Measurements from ENCODE around the gene FLYWCH1.

Gene FLYWCH1

DNA sequence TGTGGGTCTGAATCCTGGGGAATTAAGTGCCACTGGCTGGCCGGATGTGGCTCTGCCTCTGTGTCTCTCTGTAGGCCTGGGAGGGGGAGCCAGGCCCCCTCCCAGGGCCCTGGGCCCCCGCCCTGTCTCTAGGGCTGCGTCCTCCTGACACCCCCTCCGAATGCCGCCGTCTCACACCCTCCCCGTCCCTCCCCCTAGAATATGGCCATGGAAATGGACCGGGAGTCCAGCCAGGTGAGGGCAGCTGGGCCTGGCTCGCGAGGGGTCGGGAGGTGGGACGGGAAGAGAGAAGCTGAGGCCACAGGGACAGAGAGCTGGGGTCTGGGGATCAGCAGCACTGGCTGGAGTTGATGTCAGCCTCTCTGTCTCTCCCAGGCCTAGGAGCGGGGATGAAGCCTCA, 84.6 kb downstream of the FLYWCH1 start:
- H3K36me3 ChIP-seq (replicated peaks): no peaks in the 10 kb centered on the region
- H3K27ac ChIP-seq: no peak overlapping the region
- peaks cover 4% of the 10 kb centered on the region for H3K27me3 ChIP-seq (replicated peaks)
- no peak for DNase-seq
- TF ChIP-seq, protein P1, sequence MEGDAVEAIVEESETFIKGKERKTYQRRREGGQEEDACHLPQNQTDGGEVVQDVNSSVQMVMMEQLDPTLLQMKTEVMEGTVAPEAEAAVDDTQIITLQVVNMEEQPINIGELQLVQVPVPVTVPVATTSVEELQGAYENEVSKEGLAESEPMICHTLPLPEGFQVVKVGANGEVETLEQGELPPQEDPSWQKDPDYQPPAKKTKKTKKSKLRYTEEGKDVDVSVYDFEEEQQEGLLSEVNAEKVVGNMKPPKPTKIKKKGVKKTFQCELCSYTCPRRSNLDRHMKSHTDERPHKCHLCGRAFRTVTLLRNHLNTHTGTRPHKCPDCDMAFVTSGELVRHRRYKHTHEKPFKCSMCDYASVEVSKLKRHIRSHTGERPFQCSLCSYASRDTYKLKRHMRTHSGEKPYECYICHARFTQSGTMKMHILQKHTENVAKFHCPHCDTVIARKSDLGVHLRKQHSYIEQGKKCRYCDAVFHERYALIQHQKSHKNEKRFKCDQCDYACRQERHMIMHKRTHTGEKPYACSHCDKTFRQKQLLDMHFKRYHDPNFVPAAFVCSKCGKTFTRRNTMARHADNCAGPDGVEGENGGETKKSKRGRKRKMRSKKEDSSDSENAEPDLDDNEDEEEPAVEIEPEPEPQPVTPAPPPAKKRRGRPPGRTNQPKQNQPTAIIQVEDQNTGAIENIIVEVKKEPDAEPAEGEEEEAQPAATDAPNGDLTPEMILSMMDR (IDR thresholded peaks at IDR 0.05; ENCODE audit: low read depth, low read length, missing control alignments): no peak
- in situ Hi-C loops (cut with HindIII; ENCODE audit: low pct_ligation_motif_present, low sequenced_read_pairs): no loop called here
- no peak overlapping the region for H3K4me3 ChIP-seq (ENCODE audit: low read depth, low read length)

DNA sequence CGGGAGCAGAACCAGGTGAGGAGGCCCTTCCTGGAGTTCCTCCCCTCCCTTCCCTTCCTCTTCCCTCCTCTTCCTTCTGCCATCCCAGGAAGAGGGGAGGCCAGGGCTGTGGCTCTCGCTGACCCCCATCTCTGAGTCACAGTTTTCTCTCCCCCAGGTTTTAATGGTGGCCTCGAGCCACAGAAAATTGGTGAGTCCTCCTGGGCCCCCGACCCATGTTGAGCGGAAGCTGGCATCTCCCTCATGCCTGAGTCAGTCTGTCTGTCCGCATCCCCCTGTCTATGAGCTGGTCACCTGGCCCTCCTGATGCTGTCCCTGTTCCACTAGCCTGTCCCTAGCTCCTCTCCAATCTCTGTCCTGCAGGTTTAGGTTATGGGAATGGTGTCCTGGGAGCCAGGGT, 88.2 kb downstream of the FLYWCH1 start:
- Histone ChIP-seq H3K36me3 (replicated peaks) (no peaks in the 10 kb centered on the region), H3K27ac (no peak overlapping the region), H3K27me3 (replicated peaks) (peaks cover 6% of the 10 kb centered on the region), H3K4me3 (ENCODE audit: low read depth, low read length) (no peak overlapping the region)
- DNase-seq: no peak
- in situ Hi-C loops (cut with HindIII; ENCODE audit: low pct_ligation_motif_present, low sequenced_read_pairs): no loop called here
- TF ChIP-seq, protein P1 (IDR thresholded peaks at IDR 0.05; ENCODE audit: low read depth, low read length, missing control alignments): no peak

DNA sequence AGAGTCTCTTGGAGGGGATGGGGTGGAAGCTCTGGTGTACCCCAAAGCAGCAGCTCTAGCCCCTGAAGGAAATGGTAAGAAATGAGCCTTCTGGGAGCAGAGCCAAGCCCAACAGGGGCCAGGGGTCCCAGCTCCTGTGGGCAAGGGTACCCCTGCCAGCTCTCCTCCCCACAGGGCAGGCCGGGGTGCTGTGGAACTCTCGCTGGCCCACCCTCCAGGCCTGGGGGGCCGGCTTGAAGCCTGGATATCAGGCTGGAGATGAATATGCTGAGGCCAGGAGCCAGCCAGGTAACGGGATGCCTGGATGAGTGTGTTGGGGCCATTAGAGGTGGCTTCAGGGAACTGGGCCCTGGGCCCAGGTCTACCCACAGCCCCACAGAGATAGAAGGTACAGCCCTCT, 88.8 kb downstream of the FLYWCH1 start:
- Histone ChIP-seq H3K27me3 (replicated peaks) (peaks cover 10% of the 10 kb centered on the region), H3K36me3 (replicated peaks) (no peaks in the 10 kb centered on the region), H3K4me3 (ENCODE audit: low read depth, low read length) (no peak overlapping the region), H3K27ac (no peak overlapping the region)
- TF ChIP-seq, protein P1 (IDR thresholded peaks at IDR 0.05; ENCODE audit: low read depth, low read length, missing control alignments): no peak
- DNase-seq: no peak
- in situ Hi-C loops (cut with HindIII; ENCODE audit: low pct_ligation_motif_present, low sequenced_read_pairs): no loop called here

Data from brain microvascular endothelial cell (primary cell).